ENCODE data around the gene GPBAR1. TPM values are rescaled to one million over a fixed set of nuclear protein-coding genes. Genes with fewer than 3 reads are reported as not detected.

Gene GPBAR1
- 1.2 TPM for polyA plus RNA-seq (ENCODE audit: insufficient read length)
- long read RNA-seq, donor 1, transcript GPBAR1-202 (2 exons, 1,382 nt) = major isoform, 5 of 5 reads
- long read RNA-seq, donor 1, partial matches to known transcripts = 0 of 5 reads
- long read RNA-seq, donor 1, other reads (novel, unspliced or antisense) = 0 of 5 reads
- long read RNA-seq, donor 2, partial matches to known transcripts = 0 of 4 reads
- long read RNA-seq, donor 2, other reads (novel, unspliced or antisense) = 0 of 4 reads
- long read RNA-seq, donor 3, partial matches to known transcripts = 0 of 1 reads
- long read RNA-seq, donor 3, other reads (novel, unspliced or antisense) = 0 of 1 reads
- long read RNA-seq, donor 4 = 0 reads
- long read RNA-seq, donor 5, partial matches to known transcripts = 0 of 2 reads
- long read RNA-seq, donor 5, other reads (novel, unspliced or antisense) = 0 of 2 reads
- long read RNA-seq, donor 6, partial matches to known transcripts = 0 of 1 reads
- long read RNA-seq, donor 6, other reads (novel, unspliced or antisense) = 0 of 1 reads
- long read RNA-seq, donor 7, partial matches to known transcripts = 0 of 1 reads
- long read RNA-seq, donor 7, other reads (novel, unspliced or antisense) = 0 of 1 reads
- long read RNA-seq, donor 8, partial matches to known transcripts = 0 of 1 reads
- long read RNA-seq, donor 8, other reads (novel, unspliced or antisense) = 0 of 1 reads

- DNase-seq = peak; percentile 70
Observed at GRCh38 chr2:218260742-218261422, at the start of gene GPBAR1. Gene GPBAR1 (plus strand): TSS chr2:218261015. CDS start chr2:218262725, 1,710 bp downstream.

GRCh38 chr2:218214116-218214515, 46.7 kb upstream of the GPBAR1 start:
- no peak for DNase-seq

GRCh38 chr2:218216336-218216673, 44.5 kb upstream of the GPBAR1 start:
- no peak for DNase-seq

- DNase-seq = peak; percentile 96
Observed at GRCh38 chr2:218216674-218217359, 44.0 kb upstream of the GPBAR1 start, which contains the start of gene ARPC2. Gene ARPC2 (plus strand): TSS chr2:218217189. CDS start chr2:218217471, 282 bp downstream.

- DNase-seq = peak; percentile 18
Observed at GRCh38 chr2:218217360-218218267, 43.2 kb upstream of the GPBAR1 start.

- DNase-seq = no peak
Observed at GRCh38 chr2:218218268-218219185, 42.3 kb upstream of the GPBAR1 start.

- no peak for DNase-seq
Observed at GRCh38 chr2:218219934-218220333, 40.9 kb upstream of the GPBAR1 start.

GRCh38 chr2:218221000-218221399, 39.8 kb upstream of the GPBAR1 start:
- no peak for DNase-seq

- no peak for DNase-seq
Observed at GRCh38 chr2:218223046-218223445, 37.8 kb upstream of the GPBAR1 start.

GRCh38 chr2:218224186-218224585, 36.6 kb upstream of the GPBAR1 start:
- no peak for DNase-seq

GRCh38 chr2:218226903-218227302, 33.9 kb upstream of the GPBAR1 start:
- DNase-seq = no peak

GRCh38 chr2:218228366-218229090, 32.3 kb upstream of the GPBAR1 start:
- no peak for DNase-seq

- DNase-seq = no peak
Observed at GRCh38 chr2:218229239-218229638, 31.6 kb upstream of the GPBAR1 start.

- no peak for DNase-seq
Observed at GRCh38 chr2:218229851-218230250, 31.0 kb upstream of the GPBAR1 start.

- no peak for DNase-seq
Observed at GRCh38 chr2:218230882-218231281, 29.9 kb upstream of the GPBAR1 start.

- DNase-seq = no peak
Observed at GRCh38 chr2:218233543-218233942, 27.3 kb upstream of the GPBAR1 start.

- no peak for DNase-seq
Observed at GRCh38 chr2:218234521-218234920, 26.3 kb upstream of the GPBAR1 start.

- no peak for DNase-seq
Observed at GRCh38 chr2:218235017-218235416, 25.8 kb upstream of the GPBAR1 start.

GRCh38 chr2:218236829-218237228, 24.0 kb upstream of the GPBAR1 start:
- DNase-seq = no peak

Data from left kidney (tissue), 8 donors.